Stimulated activated CD4-positive, alpha-beta T cell treated with anti-CD3 and anti-CD28 coated beads, TNF-alpha, amount 100 ng/mL, for 4 hours (primary cell): ENCODE data around the gene ARMC2.
"Not testable (repeated sequence)": the region's sequence is repeated elsewhere in the genome, so short reads cannot be mapped to it uniquely, and the experiment has no call there.

Experiments used
- DNase-seq, 3 experiments: peaks; one replicate each; pipeline ENCODE4 v3.0.0-alpha.2; 2020; ENCODE audit warnings: low read depth in 3 of 3

ARMC2 gene

GRCh38 chr6:108952776-108953486, 104.7 kb downstream of the ARMC2 start:
- no peak for DNase-seq

- DNase-seq, result no peak
These were observed 105.5 kb downstream of the ARMC2 start for GRCh38 chr6:108953681-108954080.

GRCh38 chr6:108955329-108955949, 107.2 kb downstream of the ARMC2 start:
- no peak for DNase-seq

- no peak for DNase-seq
These were observed 109.0 kb downstream of the ARMC2 start for GRCh38 chr6:108957221-108957620.

- DNase-seq, result no peak
These were observed 110.9 kb downstream of the ARMC2 start for GRCh38 chr6:108958900-108959770.

- DNase-seq, result no peak
These were observed 111.9 kb downstream of the ARMC2 start for GRCh38 chr6:108959972-108960582.

GRCh38 chr6:108960601-108961000, 112.4 kb downstream of the ARMC2 start:
- no peak for DNase-seq

- no peak for DNase-seq
These were observed 112.9 kb downstream of the ARMC2 start for GRCh38 chr6:108961077-108961476.

- no peak for DNase-seq
These were observed 113.8 kb downstream of the ARMC2 start for GRCh38 chr6:108961985-108962384.

- no peak for DNase-seq
These were observed 118.0 kb downstream of the ARMC2 start for GRCh38 chr6:108966251-108966650.

GRCh38 chr6:108966855-108967755, 118.9 kb downstream of the ARMC2 start:
- no peak for DNase-seq

- no peak for DNase-seq
These were observed 120.4 kb downstream of the ARMC2 start for GRCh38 chr6:108968325-108969316.

GRCh38 chr6:108969776-108970175, 121.6 kb downstream of the ARMC2 start:
- no peak for DNase-seq

- no peak for DNase-seq
These were observed 126.0 kb downstream of the ARMC2 start for GRCh38 chr6:108974201-108974600.

- not testable (repeated sequence) for DNase-seq
These were observed 130.4 kb downstream of the ARMC2 start for GRCh38 chr6:108978638-108979037.

GRCh38 chr6:108982154-108983113, 134.2 kb downstream of the ARMC2 start:
- no peak for DNase-seq

GRCh38 chr6:108983151-108983550, 134.9 kb downstream of the ARMC2 start:
- no peak for DNase-seq

- no peak for DNase-seq
These were observed 137.1 kb downstream of the ARMC2 start for GRCh38 chr6:108985301-108985700.

GRCh38 chr6:108987156-108987555, 138.9 kb downstream of the ARMC2 start:
- DNase-seq, result no peak
